HUES64 (cell line): ENCODE measurements around the gene MTHFR.

ENCODE experiments used
- H3K27ac ChIP-seq: 2 replicates; pipeline ENCODE4 v1.7.0; 2013; ENCODE audit warnings: low read depth, low read length, inconsistent platforms
- H3K27me3 ChIP-seq: 2 replicates; pipeline ENCODE4 v1.6.1; 2013; ENCODE audit warnings: mild to moderate bottlenecking, low read length; ENCODE audit not compliant: insufficient read depth
- H3K36me3 ChIP-seq: 2 replicates; pipeline ENCODE4 v1.6.1; 2013; ENCODE audit warnings: mild to moderate bottlenecking, low read length; ENCODE audit not compliant: insufficient read depth
- H3K4me1 ChIP-seq: 2 replicates; pipeline ENCODE4 v1.6.1; 2013; ENCODE audit warnings: mild to moderate bottlenecking, low read length, moderate library complexity; ENCODE audit not compliant: insufficient read depth
- H3K4me3 ChIP-seq: 2 replicates; pipeline ENCODE4 v1.5.1; 2013; ENCODE audit warnings: mild to moderate bottlenecking, low read length, moderate library complexity
- H3K9ac ChIP-seq: 2 replicates; pipeline ENCODE4 v1.6.1; 2013; ENCODE audit warnings: mild to moderate bottlenecking, low read depth, low read length
- H3K9me3 ChIP-seq: 2 replicates; pipeline ENCODE4 v1.6.1; 2013; ENCODE audit warnings: low read depth, low read length; ENCODE audit not compliant: insufficient read depth
- WGBS: fragments of 150-250, 120-280 bp; methylation state at CpG from one replicate; pipeline ENCODE4 v1.1.7; 2013; ENCODE audit warnings: missing lambda C conversion rate; 5-methylcytosine and 5-hydroxymethylcytosine counted together

The MTHFR gene

GRCh38 chr1:11786168-11786567 is 19.6 kb downstream of the MTHFR start:
- 63% methylated on average over 5 of the region's 5 CpGs for whole genome bisulfite sequencing
- no peak overlapping the region for H3K9ac ChIP-seq
- H3K9me3 ChIP-seq = no peaks in the 10 kb centered on the region
- no peak overlapping the region for H3K27ac ChIP-seq
- H3K4me1 ChIP-seq = peaks cover 30% of the 10 kb centered on the region
- H3K4me3 ChIP-seq = no peak overlapping the region
- H3K27me3 ChIP-seq = no peaks in the 10 kb centered on the region
- H3K36me3 ChIP-seq = peaks cover 7% of the 10 kb centered on the region; the same call in 1 of the 2 replicates

- H3K4me3 ChIP-seq = peak overlapping the region; percentile 15; the same call in 1 of the 2 replicates
- WGBS = 18% methylated on average over 29 of the region's 30 CpGs
These were observed 20.6 kb downstream of the MTHFR start for GRCh38 chr1:11784993-11785769.

GRCh38 chr1:11784256-11784992 is 21.3 kb downstream of the MTHFR start:
- peak overlapping the region; percentile 15; the same call in 1 of the 2 replicates for H3K4me3 ChIP-seq
- H3K36me3 ChIP-seq = no peaks in the 10 kb centered on the region
- H3K27me3 ChIP-seq = no peaks in the 10 kb centered on the region
- H3K9me3 ChIP-seq = no peaks in the 10 kb centered on the region
- H3K27ac ChIP-seq = no peak overlapping the region
- H3K9ac ChIP-seq = no peak overlapping the region
- peaks cover 30% of the 10 kb centered on the region for H3K4me1 ChIP-seq
- WGBS = 78% methylated on average over 19 of the region's 21 CpGs

More at GRCh38 chr1:11784993-11785769, 20.6 kb downstream of the MTHFR start:
- Histone ChIP-seq H3K4me1 (peaks cover 30% of the 10 kb centered on the region), H3K9ac (no peak overlapping the region), H3K27me3 (no peaks in the 10 kb centered on the region), H3K9me3 (no peaks in the 10 kb centered on the region), H3K27ac (no peak overlapping the region), H3K36me3 (no peaks in the 10 kb centered on the region)

- H3K4me3 ChIP-seq = no peak overlapping the region
- 95% methylated on average over 6 of the region's 6 CpGs for WGBS
- H3K9me3 ChIP-seq = no peaks in the 10 kb centered on the region
- H3K36me3 ChIP-seq = no peaks in the 10 kb centered on the region
- H3K27me3 ChIP-seq = no peaks in the 10 kb centered on the region
- no peak overlapping the region for H3K9ac ChIP-seq
- no peak overlapping the region for H3K27ac ChIP-seq
- H3K4me1 ChIP-seq = peaks cover 30% of the 10 kb centered on the region
These were observed 22.2 kb downstream of the MTHFR start for GRCh38 chr1:11783556-11783955.

- Histone ChIP-seq H3K36me3 (no peaks in the 10 kb centered on the region), H3K9ac (no peak overlapping the region), H3K27ac (no peak overlapping the region), H3K4me1 (peaks cover 18% of the 10 kb centered on the region), H3K9me3 (no peaks in the 10 kb centered on the region), H3K27me3 (no peaks in the 10 kb centered on the region), H3K4me3 (no peak overlapping the region)
- 78% methylated on average over 6 of the region's 6 CpGs for WGBS
These were observed 23.5 kb downstream of the MTHFR start for GRCh38 chr1:11782127-11782708.

- Histone ChIP-seq H3K27ac (no peak overlapping the region), H3K4me3 (no peak overlapping the region), H3K27me3 (no peaks in the 10 kb centered on the region), H3K9me3 (no peaks in the 10 kb centered on the region), H3K36me3 (no peaks in the 10 kb centered on the region), H3K9ac (no peak overlapping the region), H3K4me1 (peaks cover 10% of the 10 kb centered on the region)
- WGBS = 94% methylated on average over 12 of the region's 12 CpGs
These were observed 24.5 kb downstream of the MTHFR start for GRCh38 chr1:11781297-11781696.

- Histone ChIP-seq H3K9me3 (no peaks in the 10 kb centered on the region), H3K27me3 (no peaks in the 10 kb centered on the region), H3K27ac (no peak overlapping the region), H3K36me3 (no peaks in the 10 kb centered on the region), H3K4me3 (no peak overlapping the region), H3K4me1 (peaks cover 7% of the 10 kb centered on the region; the same call in 1 of the 2 replicates), H3K9ac (no peak overlapping the region)
- WGBS = 94% methylated on average over 9 of the region's 10 CpGs
These were observed 25.2 kb downstream of the MTHFR start for GRCh38 chr1:11780380-11781147.

GRCh38 chr1:11779715-11780379 is 25.9 kb downstream of the MTHFR start:
- H3K9ac ChIP-seq = no peak overlapping the region
- H3K27me3 ChIP-seq = no peaks in the 10 kb centered on the region
- WGBS = 87% methylated on average over 13 of the region's 13 CpGs
- no peak overlapping the region for H3K4me3 ChIP-seq
- H3K36me3 ChIP-seq = no peaks in the 10 kb centered on the region
- no peaks in the 10 kb centered on the region for H3K9me3 ChIP-seq
- H3K27ac ChIP-seq = no peak overlapping the region
- 0 out of 2 replicates have a peak, but pooled peaks cover 3% of the 10 kb centered on the region for H3K4me1 ChIP-seq

GRCh38 chr1:11778844-11779623 is 26.7 kb downstream of the MTHFR start:
- H3K4me1 ChIP-seq = no peaks in the 10 kb centered on the region
- no peaks in the 10 kb centered on the region for H3K36me3 ChIP-seq
- no peak overlapping the region for H3K4me3 ChIP-seq
- no peak overlapping the region for H3K27ac ChIP-seq
- H3K9me3 ChIP-seq = no peaks in the 10 kb centered on the region
- no peak overlapping the region for H3K9ac ChIP-seq
- no peaks in the 10 kb centered on the region for H3K27me3 ChIP-seq
- 93% methylated on average over 14 of the region's 15 CpGs for WGBS

- Histone ChIP-seq H3K36me3 (no peaks in the 10 kb centered on the region), H3K4me1 (no peaks in the 10 kb centered on the region), H3K27me3 (no peaks in the 10 kb centered on the region), H3K9ac (no peak overlapping the region), H3K27ac (no peak overlapping the region), H3K4me3 (no peak overlapping the region), H3K9me3 (no peaks in the 10 kb centered on the region)
- 96% methylated on average over 9 of the region's 9 CpGs for WGBS
These were observed 27.4 kb downstream of the MTHFR start for GRCh38 chr1:11778336-11778735.
